Tibial nerve (tissue), 4 donors: ENCODE results near the gene PARM1. TPM values are rescaled to one million over a fixed set of nuclear protein-coding genes. Genes with fewer than 3 reads are reported as not detected.

Source experiments
- DNase-seq, 2 donors: peaks; one replicate each; pipeline ENCODE4 v3.0.0-alpha.2; 2019; ENCODE audit warnings: low spot score in 2 of 2
- H3K27ac ChIP-seq, 4 donors: fragments of 200-600 bp; sonication (generic) in 3 of 4; one replicate each; pipeline ENCODE4 v1.5.1; 2017 to 2019; ENCODE audit warnings: mild to moderate bottlenecking in 1 of 4
- H3K27me3 ChIP-seq, 2 donors: fragments of 200-600 bp; sonication (generic) in 1 of 2; one replicate each; pipeline versions ENCODE4 v1.5.1 to v1.6.0; 2017 to 2019
- H3K36me3 ChIP-seq, 3 donors: fragments of 200-600 bp; sonication (generic); one replicate each; pipeline ENCODE4 v1.5.1; 2018 to 2019
- H3K4me1 ChIP-seq, 4 donors: fragments of 200-600 bp; sonication (generic) in 3 of 4; one replicate each; pipeline ENCODE4 v1.5.1; 2017 to 2019
- H3K4me3 ChIP-seq, 4 donors: fragments of 200-600 bp; sonication (generic) in 3 of 4; one replicate each; pipeline ENCODE4 v1.5.1; 2017 to 2019; ENCODE audit warnings: mild to moderate bottlenecking in 1 of 4, moderate library complexity in 1 of 4
- H3K9me3 ChIP-seq, 4 donors: fragments of 200-600 bp; sonication (generic) in 3 of 4; one replicate each; pipeline ENCODE4 v1.5.1; 2017 to 2019
- EP300 ChIP-seq, 2 donors: sonication (generic); formaldehyde crosslinking; IDR thresholded peaks; one replicate each; pipeline ENCODE4 v1.6.1; 2017; ENCODE audit warnings: antibody characterized with exemption in 2 of 2, mild to moderate bottlenecking in 1 of 2
- POLR2A ChIP-seq, 2 donors: fragments of 450-650 bp; IDR thresholded peaks; one replicate each; pipeline ENCODE4 v1.6.1; 2017; ENCODE audit warnings: antibody characterized with exemption in 2 of 2, mild to moderate bottlenecking in 2 of 2, moderate library complexity in 2 of 2
- WGBS, 2 donors: methylation state at CpG; one replicate each; pipeline ENCODE4 v1.1.5; 2018; 5-methylcytosine and 5-hydroxymethylcytosine counted together
- total RNA-seq, 4 donors: library from RNA; depleted of rRNA; stranded (reverse); fragments of >200 nt; gene quantifications; one replicate each; pipeline ENCODE4 v1.1.0, GENCODE V29; 2016
- TF ChIP-seq, protein P1 (sequence below), 5 experiments: fragments of 200-600 bp in 3 of 5; fragments of 450-650 bp in 2 of 5; sonication (generic) in 3 of 5; IDR thresholded peaks; one replicate each; pipeline ENCODE4 v1.5.1; 2016 to 2019; ENCODE audit warnings: antibody characterized with exemption in 5 of 5, mild to moderate bottlenecking in 3 of 5, moderate library complexity in 2 of 5

PARM1 gene
- total RNA-seq, 4 donors from 2014 or later, result 10.0 to 23.8 (median 20.9) TPM

DNA sequence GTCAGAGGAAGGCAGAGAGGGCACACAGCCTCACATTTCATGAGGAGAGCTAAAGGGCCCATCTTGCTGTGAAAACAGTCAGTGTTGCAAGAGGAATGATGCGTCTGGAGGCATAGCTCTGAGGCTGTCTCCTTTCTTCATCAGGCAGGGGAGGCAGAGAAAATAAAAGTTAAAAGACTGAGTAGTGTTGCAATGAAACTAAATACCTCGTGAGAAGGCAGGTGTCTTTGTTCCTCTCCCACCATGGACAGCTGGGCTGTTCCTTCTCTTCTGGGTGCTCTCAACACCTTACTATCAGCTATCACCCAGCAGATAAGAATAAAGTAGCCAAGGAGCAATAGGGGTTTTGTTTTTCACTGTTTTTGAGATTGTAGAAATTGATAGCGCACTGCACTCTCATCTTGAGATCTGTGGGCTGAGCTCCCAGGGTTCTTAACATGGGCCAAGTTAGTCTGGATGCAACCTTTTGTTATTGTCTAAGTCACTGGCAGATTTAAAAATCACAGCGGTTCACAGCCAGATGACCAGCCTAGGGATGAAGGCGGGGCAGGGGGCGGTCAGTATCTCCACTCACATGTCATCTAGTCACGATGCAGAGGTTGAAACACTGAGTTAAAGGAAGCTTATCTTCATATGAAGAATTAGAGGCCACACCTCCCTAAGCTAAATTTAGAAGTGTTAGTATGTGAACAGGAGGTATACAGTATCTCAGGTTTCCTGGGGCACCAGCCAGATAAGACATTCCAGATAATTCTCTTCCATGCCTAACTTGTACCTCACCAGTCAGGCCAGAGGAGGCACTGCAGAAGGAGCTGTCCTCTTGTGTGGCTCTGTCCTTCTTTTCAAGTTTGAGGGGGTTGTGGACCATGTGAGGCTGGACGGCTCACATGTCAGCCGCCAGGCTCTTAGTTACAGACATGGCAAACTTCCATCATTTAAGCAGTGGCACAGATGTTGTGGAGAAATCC lies 36.9 kb downstream of the PARM1 start:
- Histone ChIP-seq H3K27me3 (no peaks in the 10 kb centered on the region), H3K9me3 (no peaks in the 10 kb centered on the region), H3K36me3 (no peaks in the 10 kb centered on the region), H3K4me3 (no peak overlapping the region), H3K27ac (no peak overlapping the region), H3K4me1 (peaks cover 0 to 9% (median 0%) of the 10 kb centered on the region in 4 donors)
- no peak for DNase-seq
- 79 to 81% methylated on average over 9 of the region's 9 CpGs for WGBS, 2 donors
- TF ChIP-seq POLR2A (IDR thresholded peaks at IDR 0.05) (no peak), EP300 (IDR thresholded peaks at IDR 0.05) (no peak)
- TF ChIP-seq, protein P1, sequence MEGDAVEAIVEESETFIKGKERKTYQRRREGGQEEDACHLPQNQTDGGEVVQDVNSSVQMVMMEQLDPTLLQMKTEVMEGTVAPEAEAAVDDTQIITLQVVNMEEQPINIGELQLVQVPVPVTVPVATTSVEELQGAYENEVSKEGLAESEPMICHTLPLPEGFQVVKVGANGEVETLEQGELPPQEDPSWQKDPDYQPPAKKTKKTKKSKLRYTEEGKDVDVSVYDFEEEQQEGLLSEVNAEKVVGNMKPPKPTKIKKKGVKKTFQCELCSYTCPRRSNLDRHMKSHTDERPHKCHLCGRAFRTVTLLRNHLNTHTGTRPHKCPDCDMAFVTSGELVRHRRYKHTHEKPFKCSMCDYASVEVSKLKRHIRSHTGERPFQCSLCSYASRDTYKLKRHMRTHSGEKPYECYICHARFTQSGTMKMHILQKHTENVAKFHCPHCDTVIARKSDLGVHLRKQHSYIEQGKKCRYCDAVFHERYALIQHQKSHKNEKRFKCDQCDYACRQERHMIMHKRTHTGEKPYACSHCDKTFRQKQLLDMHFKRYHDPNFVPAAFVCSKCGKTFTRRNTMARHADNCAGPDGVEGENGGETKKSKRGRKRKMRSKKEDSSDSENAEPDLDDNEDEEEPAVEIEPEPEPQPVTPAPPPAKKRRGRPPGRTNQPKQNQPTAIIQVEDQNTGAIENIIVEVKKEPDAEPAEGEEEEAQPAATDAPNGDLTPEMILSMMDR (IDR thresholded peaks at IDR 0.05), result no peak

DNA sequence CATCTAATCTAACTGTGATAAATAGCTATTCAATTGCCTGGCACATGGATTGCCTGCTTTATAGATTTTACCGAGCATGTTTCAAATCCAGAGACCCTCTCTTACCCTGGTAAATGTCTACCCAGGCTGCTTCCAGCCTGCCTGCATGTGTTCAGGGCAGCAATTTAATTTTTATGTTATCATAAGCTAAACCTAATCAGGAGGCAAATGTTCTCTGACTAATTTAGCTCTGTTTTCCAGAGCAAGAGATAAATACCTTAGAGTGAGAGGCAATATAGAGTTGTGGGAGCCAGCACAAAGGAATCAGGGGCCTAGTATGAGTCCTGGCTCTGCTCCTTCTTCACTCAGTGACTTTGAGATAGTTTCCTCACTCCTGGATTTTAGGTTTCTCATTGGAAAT lies 37.7 kb downstream of the PARM1 start:
- TF ChIP-seq, protein P1 (IDR thresholded peaks at IDR 0.05), result no peak
- TF ChIP-seq EP300 (IDR thresholded peaks at IDR 0.05), result no peak
- no peak for TF ChIP-seq POLR2A (IDR thresholded peaks at IDR 0.05)
- Histone ChIP-seq H3K36me3 (no peaks in the 10 kb centered on the region), H3K27ac (no peak overlapping the region), H3K27me3 (no peaks in the 10 kb centered on the region), H3K4me3 (no peak overlapping the region), H3K4me1 (peaks cover 0 to 9% (median 0%) of the 10 kb centered on the region in 4 donors), H3K9me3 (no peaks in the 10 kb centered on the region)
- DNase-seq, result no peak
- 92 to 97% methylated on average over 1 of the region's 1 CpG for WGBS, 2 donors

DNA sequence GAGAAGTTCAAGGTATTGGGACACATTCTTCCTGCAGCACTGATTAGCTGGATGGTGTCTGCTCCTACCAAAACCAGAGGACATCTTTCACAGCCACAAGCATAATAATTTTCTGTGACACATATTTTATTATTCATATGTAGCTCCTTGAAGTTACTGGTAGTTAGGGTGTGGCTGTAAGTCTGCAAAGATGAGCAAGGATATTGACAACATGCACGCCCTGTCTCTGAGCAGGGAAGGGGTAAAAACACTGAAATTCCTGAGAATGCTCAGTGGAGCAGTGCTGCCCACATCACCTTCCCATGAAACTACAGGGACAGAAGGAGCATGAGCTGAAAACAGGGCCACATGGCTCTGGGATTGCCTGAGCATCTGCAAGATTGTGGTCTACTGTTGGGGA lies 38.9 kb downstream of the PARM1 start:
- DNase-seq, result no peak
- no peak for TF ChIP-seq EP300 (IDR thresholded peaks at IDR 0.05)
- TF ChIP-seq POLR2A (IDR thresholded peaks at IDR 0.05), result no peak
- TF ChIP-seq, protein P1 (IDR thresholded peaks at IDR 0.05), result no peak
- Histone ChIP-seq H3K27ac (no peak overlapping the region), H3K4me3 (no peak overlapping the region), H3K4me1 (peaks cover 0 to 9% (median 0%) of the 10 kb centered on the region in 4 donors), H3K27me3 (no peaks in the 10 kb centered on the region), H3K9me3 (peaks cover 0 to 3% (median 0%) of the 10 kb centered on the region in 4 donors), H3K36me3 (no peaks in the 10 kb centered on the region)
- WGBS, 2 donors, result 81 to 93% methylated on average over 1 of the region's 1 CpG

DNA sequence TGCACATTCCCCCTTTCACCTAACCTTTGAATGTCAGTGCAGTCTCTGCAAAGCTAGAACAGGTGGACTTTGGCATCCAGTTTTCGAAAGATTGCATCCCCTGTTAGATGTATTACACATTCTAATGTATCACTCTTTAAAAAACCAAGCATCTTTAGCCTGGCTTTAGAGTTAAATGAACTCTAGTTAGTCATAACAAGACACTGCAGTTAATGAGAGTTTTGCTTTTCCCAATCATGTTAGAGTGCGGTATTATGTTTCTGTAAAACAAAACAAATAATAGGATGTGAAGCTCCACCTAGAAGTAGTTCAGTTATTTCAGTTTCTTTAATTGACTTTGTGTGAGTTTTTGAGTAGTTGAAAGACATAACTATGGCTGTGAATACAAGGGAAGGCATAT lies 42.2 kb downstream of the PARM1 start:
- Histone ChIP-seq H3K9me3 (peaks cover 0 to 24% (median 0%) of the 10 kb centered on the region in 4 donors), H3K27me3 (no peaks in the 10 kb centered on the region), H3K4me3 (no peak overlapping the region), H3K4me1 (no peaks in the 10 kb centered on the region), H3K36me3 (no peaks in the 10 kb centered on the region), H3K27ac (no peak overlapping the region)
- TF ChIP-seq EP300 (IDR thresholded peaks at IDR 0.05) (no peak), POLR2A (IDR thresholded peaks at IDR 0.05) (no peak)
- TF ChIP-seq, protein P1 (IDR thresholded peaks at IDR 0.05), result no peak
- DNase-seq, result no peak
- WGBS, 2 donors, result 89 to 90% methylated on average over 2 of the region's 2 CpGs
